OCI-LY3 (cell line): Measurements from ENCODE around the gene MIGA2.

Experiments
- CTCF ChIP-seq: fragments of 200-600, 300-600 bp; sonication (generic); IDR thresholded peaks from 2 replicates; pipeline ENCODE4 v1.5.1; 2014; ENCODE audit warnings: antibody characterized with exemption, low read length, low read depth
- EZH2phosphoT487 ChIP-seq: fragments of 200-600 bp; shearing (Covaris generic); IDR thresholded peaks from 2 replicates; pipeline ENCODE4 v1.6.1; 2018; ENCODE audit warnings: antibody characterized with exemption, mixed run types, low read depth

GRCh38 chr9:129040113-129040643, 3.8 kb downstream of the MIGA2 start:
- TF ChIP-seq CTCF, result no peak
- no peak for TF ChIP-seq EZH2phosphoT487
